HCT116 (cell line): ENCODE measurements around the gene COL19A1. TPM values are rescaled to one million over a fixed set of nuclear protein-coding genes. Genes with fewer than 3 reads are reported as not detected.

Experiments
- ATAC-seq: fragments of 200-7000 bp; cut with Tn5 transposase; 2 replicates; pipeline ENCODE4 v1.9.1; 2020; ENCODE audit warnings: mild to moderate bottlenecking, moderate library complexity
- BruUV-seq: library from RNA; stranded (reverse); fragments of 400-500 nt; replicated peaks from 2 replicates; lab custom pipeline; 2021; lab: Mats Ljungman, UMichigan
- CTCF ChIA-PET: fragments of 300-600 bp; sonication (Branson Sonifier 250); formaldehyde crosslinking; loops from one replicate; lab custom pipeline; 2021; ENCODE audit warnings: antibody characterized with exemption; lab: Charles Lee
- POLR2A ChIA-PET: fragments of 300-600, 350-600 bp; sonication (Branson Sonifier 250); formaldehyde crosslinking; loops from one replicate; lab custom pipeline; 2021; ENCODE audit warnings: antibody characterized with exemption; lab: Charles Lee
- RAD21 ChIA-PET, 2 experiments: fragments of 300-600 bp; sonication (Branson Sonifier 250); formaldehyde crosslinking; loops; one replicate each; lab custom pipeline; 2023; ENCODE audit warnings: low total read pairs in 2 of 2; ENCODE audit not compliant: uncharacterized antibody in 2 of 2, unreplicated experiment in 2 of 2, low non-redundant PET in 1 of 2; lab: Charles Lee
- DNase-seq: peaks from one replicate; pipeline ENCODE4 v3.0.0-alpha.2; 2010; ENCODE audit warnings: low read depth, low spot score
- H2AFZ ChIP-seq: fragments of 200-600 bp; shearing (Covaris generic), sonication (generic); 2 replicates; pipeline ENCODE4 v1.6.1; 2017; ENCODE audit warnings: low read depth, mixed run types, mixed read lengths, antibody characterized with exemption, low read length; ENCODE audit not compliant: poor library complexity, severe bottlenecking
- H3K27ac ChIP-seq: 2 replicates; pipeline ENCODE4 v1.5.1; 2012; ENCODE audit warnings: low read depth, low read length
- H3K27me3 ChIP-seq: fragments of 200-600 bp; sonication (generic); 2 replicates; pipeline ENCODE4 v1.6.1; 2016; ENCODE audit warnings: mixed run types, low read length, mixed read lengths; ENCODE audit not compliant: insufficient read depth
- H3K36me3 ChIP-seq, 2 experiments: fragments of 200-500 bp in 1 of 2; fragments of 200-600 bp in 1 of 2; sonication (Bioruptor generic) in 1 of 2; sonication (generic) in 1 of 2; 2 replicates each; pipeline versions ENCODE4 v1.5.1 to v1.6.1; 2014 to 2016; ENCODE audit warnings: low read length in 2 of 2, inconsistent platforms in 1 of 2, mixed read lengths in 1 of 2, mixed run types in 1 of 2; ENCODE audit not compliant: insufficient read depth in 2 of 2, control insufficient read depth in 1 of 2
- H3K4me1 ChIP-seq, 2 experiments: fragments of 200-600 bp in 1 of 2; sonication (generic) in 1 of 2; 2 replicates each; pipeline versions ENCODE4 v1.5.1 to v1.6.1; 2012 to 2017; ENCODE audit warnings: low read length in 2 of 2, inconsistent platforms in 1 of 2, mild to moderate bottlenecking in 1 of 2, mixed read lengths in 1 of 2, mixed run types in 1 of 2, moderate library complexity in 1 of 2; ENCODE audit not compliant: insufficient read depth in 2 of 2, control insufficient read depth in 1 of 2
- H3K4me2 ChIP-seq: fragments of 200-600 bp; sonication (generic); 2 replicates; pipeline ENCODE4 v1.6.1; 2017; ENCODE audit warnings: mixed run types, low read length, mixed read lengths
- H3K4me3 ChIP-seq, 2 experiments: fragments of 200-600 bp in 1 of 2; sonication (generic) in 1 of 2; replicated peaks in 1 of 2; 2 replicates each; pipeline ENCODE4 v1.5.1; 2011 to 2016; ENCODE audit warnings: low read length in 2 of 2, control low read depth in 1 of 2, low read depth in 1 of 2, mild to moderate bottlenecking in 1 of 2, mixed read lengths in 1 of 2, mixed run types in 1 of 2
- H3K79me2 ChIP-seq: fragments of 200-600 bp; sonication (generic); 2 replicates; pipeline ENCODE4 v1.6.1; 2017; ENCODE audit warnings: mild to moderate bottlenecking, mixed run types, low read length, moderate library complexity, mixed read lengths; ENCODE audit not compliant: insufficient read depth
- H3K9ac ChIP-seq: fragments of 200-600 bp; sonication (generic); 2 replicates; pipeline ENCODE4 v1.6.1; 2016; ENCODE audit warnings: low read length, mixed read lengths
- H3K9me2 ChIP-seq: fragments of 200-600 bp; sonication (generic), shearing (Covaris generic); 2 replicates; pipeline ENCODE4 v1.6.1; 2017; ENCODE audit warnings: mixed run types, mild to moderate bottlenecking, moderate library complexity; ENCODE audit not compliant: insufficient read depth
- H3K9me3 ChIP-seq, 2 experiments: fragments of 200-500 bp in 1 of 2; fragments of 200-600 bp in 1 of 2; sonication (Bioruptor generic) in 1 of 2; sonication (generic) in 1 of 2; 2 replicates each; pipeline ENCODE4 v1.6.1; 2014 to 2017; ENCODE audit warnings: low read length in 2 of 2, mixed read lengths in 2 of 2, inconsistent platforms in 1 of 2, low read depth in 1 of 2, mild to moderate bottlenecking in 1 of 2, mixed run types in 1 of 2, moderate library complexity in 1 of 2; ENCODE audit not compliant: control insufficient read depth in 1 of 2, insufficient read depth in 1 of 2
- H4K20me1 ChIP-seq: fragments of 200-600 bp; sonication (generic), shearing (Covaris generic); 2 replicates; pipeline ENCODE4 v1.6.1; 2017; ENCODE audit warnings: mixed run types, mild to moderate bottlenecking, moderate library complexity; ENCODE audit not compliant: insufficient read depth
- CBX3 ChIP-seq: IDR thresholded peaks from 2 replicates; pipeline ENCODE4 v1.6.1; 2012; ENCODE audit warnings: low read depth
- CEBPB ChIP-seq: IDR thresholded peaks from 2 replicates; pipeline ENCODE4 v1.6.1; 2012; ENCODE audit warnings: low read depth
- EGR1 ChIP-seq: IDR thresholded peaks from 2 replicates; pipeline ENCODE4 v1.6.1; 2012; ENCODE audit warnings: low read depth
- ELF1 ChIP-seq: IDR thresholded peaks from 2 replicates; pipeline ENCODE4 v1.6.1; 2012; ENCODE audit warnings: low read depth, borderline replicate concordance
- EZH2 ChIP-seq: fragments of 200-600 bp; sonication (generic); IDR thresholded peaks from 2 replicates; pipeline ENCODE4 v1.6.1; 2017; ENCODE audit warnings: antibody characterized with exemption, mixed run types
- EZH2phosphoT487 ChIP-seq: fragments of 200-600 bp; IDR thresholded peaks from 2 replicates; pipeline ENCODE4 v1.6.1; 2018; ENCODE audit warnings: antibody characterized with exemption, borderline replicate concordance
- FOSL1 ChIP-seq: IDR thresholded peaks from 2 replicates; pipeline ENCODE4 v1.6.1; 2012; ENCODE audit warnings: low read depth
- JUND ChIP-seq: IDR thresholded peaks from 2 replicates; pipeline ENCODE4 v1.6.1; 2012
- MAX ChIP-seq: IDR thresholded peaks from 2 replicates; pipeline ENCODE4 v1.6.1; 2012
- POLR2A ChIP-seq: IDR thresholded peaks from 2 replicates; pipeline ENCODE4 v1.7.0; 2011; ENCODE audit warnings: borderline replicate concordance; ENCODE audit not compliant: insufficient read depth, insufficient read length; ENCODE audit errors: extremely low read depth
- POLR2AphosphoS5 ChIP-seq: IDR thresholded peaks from 2 replicates; pipeline ENCODE4 v1.6.1; 2011; ENCODE audit warnings: mild to moderate bottlenecking, low read depth, low read length, moderate library complexity
- RAD21 ChIP-seq: IDR thresholded peaks from 2 replicates; pipeline ENCODE4 v1.6.1; 2012; ENCODE audit warnings: low read depth, mild to moderate bottlenecking
- REST ChIP-seq: IDR thresholded peaks from 2 replicates; pipeline ENCODE4 v1.6.1; 2012; ENCODE audit warnings: low read depth
- SIN3A ChIP-seq: IDR thresholded peaks from 2 replicates; pipeline ENCODE4 v1.6.1; 2012; ENCODE audit warnings: low read depth
- SP1 ChIP-seq: IDR thresholded peaks from 2 replicates; pipeline ENCODE4 v1.6.1; 2012; ENCODE audit warnings: low read depth
- SRF ChIP-seq: IDR thresholded peaks from 2 replicates; pipeline ENCODE4 v1.6.1; 2012; ENCODE audit warnings: low read depth
- TCF7L2 ChIP-seq: IDR thresholded peaks from 2 replicates; pipeline ENCODE4 v1.7.0; 2011; ENCODE audit warnings: borderline replicate concordance, inconsistent platforms; ENCODE audit not compliant: insufficient read depth, insufficient read length; ENCODE audit errors: extremely low read depth
- YY1 ChIP-seq: IDR thresholded peaks from 2 replicates; pipeline ENCODE4 v1.6.1; 2011; ENCODE audit warnings: low read length, low read depth, moderate library complexity, mild to moderate bottlenecking; ENCODE audit not compliant: insufficient replicate concordance; ENCODE audit errors: extremely low read depth
- ZFX ChIP-seq: fragments of 450-650 bp; IDR thresholded peaks from 2 replicates; pipeline ENCODE4 v1.6.1; 2017
- ZNF274 ChIP-seq: fragments of 200-500 bp; sonication (Bioruptor generic); IDR thresholded peaks from 2 replicates; pipeline ENCODE4 v1.6.1; 2014; ENCODE audit warnings: mild to moderate bottlenecking, low read depth, low read length, inconsistent platforms
- intact Hi-C: fragments of 100-400 bp; cut with micrococcal nuclease; formaldehyde crosslinking; loops from 2 replicates; pipeline ENCODE4 v1.10.0; 2022
- total RNA-seq: library from RNA; stranded (reverse); gene quantifications from one replicate; pipeline ENCODE4 v1.2.1, GENCODE V29; 2021; ENCODE audit not compliant: unreplicated experiment

COL19A1 gene
- total RNA-seq, 1 experiment from 2014 or later: not detected

GRCh38 chr6:70136996-70137395 is 270.6 kb downstream of the COL19A1 start:
- Histone ChIP-seq H3K27ac (no peak overlapping the region), H3K9ac (no peak overlapping the region), H3K4me1 (no peaks in the 10 kb centered on the region), H3K36me3 (no peaks in the 10 kb centered on the region), H3K4me3 (no peak overlapping the region), H4K20me1 (no peaks in the 10 kb centered on the region), H3K9me2 (no peaks in the 10 kb centered on the region), H2AFZ (no peak overlapping the region), H3K27me3 (peaks cover 29% of the 10 kb centered on the region), H3K4me2 (no peak overlapping the region), H3K9me3 (no peaks in the 10 kb centered on the region), H3K79me2 (no peaks in the 10 kb centered on the region)
- DNase-seq (no peak), ATAC-seq (no peak)
- RAD21 ChIA-PET: no interaction called here
- BruUV-seq: no TSS peak
- intact Hi-C loops: no loop called here
- TF ChIP-seq SRF (no peak), CBX3 (no peak), SIN3A (no peak), POLR2A (no peak), EZH2phosphoT487 (no peak), POLR2AphosphoS5 (no peak)
- POLR2A ChIA-PET: no interaction called here
- CTCF ChIA-PET: no interaction called here

- no peak overlapping the region for H3K4me3 ChIP-seq
- H3K36me3 ChIP-seq: no peaks in the 10 kb centered on the region
- no peak overlapping the region for H3K27ac ChIP-seq
- no peak overlapping the region for H3K9ac ChIP-seq
- no peaks in the 10 kb centered on the region for H4K20me1 ChIP-seq
- intact Hi-C loops: no loop called here
- no peaks in the 10 kb centered on the region for H3K9me2 ChIP-seq
- H3K4me2 ChIP-seq: no peak overlapping the region
- ATAC-seq (no peak), DNase-seq (no peak)
- peaks cover 21% of the 10 kb centered on the region for H3K27me3 ChIP-seq
- no peaks in the 10 kb centered on the region for H3K9me3 ChIP-seq
- no peaks in the 10 kb centered on the region for H3K79me2 ChIP-seq
- POLR2A ChIA-PET: no interaction called here
- H2AFZ ChIP-seq: no peak overlapping the region
- CTCF ChIA-PET: no interaction called here
- BruUV-seq: no TSS peak
- no peaks in the 10 kb centered on the region for H3K4me1 ChIP-seq
- RAD21 ChIA-PET: no interaction called here
- TF ChIP-seq JUND: no peak
- no peak for TF ChIP-seq EZH2
- TF ChIP-seq ZFX: no peak
- TF ChIP-seq MAX: no peak
- no peak for TF ChIP-seq POLR2A
- no peak for TF ChIP-seq RAD21
- TF ChIP-seq TCF7L2: no peak
- TF ChIP-seq POLR2AphosphoS5: no peak
- TF ChIP-seq CBX3: no peak
- no peak for TF ChIP-seq ZNF274
- TF ChIP-seq YY1: no peak
- no peak for TF ChIP-seq ELF1
- no peak for TF ChIP-seq SP1
- TF ChIP-seq FOSL1: no peak
- TF ChIP-seq EGR1: no peak
- no peak for TF ChIP-seq CEBPB
- no peak for TF ChIP-seq REST
Measured at GRCh38 chr6:70140496-70140895, 274.1 kb downstream of the COL19A1 start.
